Suppressor macrophage treated with lipopolysaccharide for 4 hours (primary cell): ENCODE measurements around the gene CCDC61.
A peak's percentile ranks its signal among the peaks of the same experiment; 100 is the strongest.

Experiments
- DNase-seq: peaks from one replicate; pipeline ENCODE4 v3.0.0-alpha.2; 2020

CCDC61 gene

DNA sequence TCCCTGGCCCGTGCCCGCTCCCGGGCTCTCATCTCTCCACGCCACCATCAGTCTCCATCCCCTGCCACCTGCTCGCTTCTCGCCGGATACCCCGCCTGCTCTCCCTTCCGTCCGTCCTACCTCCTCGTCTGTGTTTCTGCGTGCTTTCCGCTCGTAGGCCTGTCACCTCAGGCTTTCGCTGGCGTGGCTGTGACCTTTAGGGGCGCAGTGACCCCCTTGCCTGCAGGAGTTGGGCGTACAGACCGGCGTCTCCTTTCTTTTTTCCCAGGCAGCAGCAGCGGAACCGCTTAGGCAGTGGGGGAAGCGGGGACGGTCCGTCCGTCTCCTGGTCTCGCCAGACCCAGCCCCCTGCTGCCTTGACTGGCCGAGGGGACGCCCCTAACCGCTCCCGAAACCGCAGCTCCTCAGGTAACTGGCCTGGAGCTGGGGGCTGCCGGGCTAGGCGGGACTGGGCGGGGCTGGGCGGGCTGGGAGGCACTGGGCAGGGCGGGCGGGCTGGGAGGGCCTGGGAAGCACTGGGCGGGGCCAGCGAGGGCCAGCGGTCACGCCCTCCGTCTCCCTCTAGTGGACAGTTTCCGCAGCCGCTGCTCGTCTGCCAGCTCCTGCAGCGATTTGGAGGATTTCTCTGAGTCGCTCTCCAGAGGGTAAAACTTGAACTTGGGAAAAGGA, 21.3 kb downstream of the CCDC61 start:
- peak; percentile 88 for DNase-seq

DNA sequence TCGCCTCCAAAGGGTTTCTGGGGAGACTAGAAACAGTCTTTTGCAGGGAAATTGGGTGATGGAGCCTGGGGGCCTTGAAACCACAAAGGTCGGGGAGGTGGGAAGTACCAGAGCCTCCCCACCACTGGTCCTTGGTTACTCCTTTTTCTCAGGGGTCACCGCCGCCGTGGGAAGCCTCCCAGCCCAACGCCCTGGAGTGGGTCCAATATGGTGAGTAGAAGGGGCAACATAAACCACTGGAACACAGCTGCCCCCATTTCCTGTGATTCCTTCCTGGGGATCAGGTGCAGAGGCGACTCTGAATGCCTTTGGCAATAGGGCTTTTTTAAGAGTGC, 21.8 kb downstream of the CCDC61 start:
- DNase-seq = no peak

DNA sequence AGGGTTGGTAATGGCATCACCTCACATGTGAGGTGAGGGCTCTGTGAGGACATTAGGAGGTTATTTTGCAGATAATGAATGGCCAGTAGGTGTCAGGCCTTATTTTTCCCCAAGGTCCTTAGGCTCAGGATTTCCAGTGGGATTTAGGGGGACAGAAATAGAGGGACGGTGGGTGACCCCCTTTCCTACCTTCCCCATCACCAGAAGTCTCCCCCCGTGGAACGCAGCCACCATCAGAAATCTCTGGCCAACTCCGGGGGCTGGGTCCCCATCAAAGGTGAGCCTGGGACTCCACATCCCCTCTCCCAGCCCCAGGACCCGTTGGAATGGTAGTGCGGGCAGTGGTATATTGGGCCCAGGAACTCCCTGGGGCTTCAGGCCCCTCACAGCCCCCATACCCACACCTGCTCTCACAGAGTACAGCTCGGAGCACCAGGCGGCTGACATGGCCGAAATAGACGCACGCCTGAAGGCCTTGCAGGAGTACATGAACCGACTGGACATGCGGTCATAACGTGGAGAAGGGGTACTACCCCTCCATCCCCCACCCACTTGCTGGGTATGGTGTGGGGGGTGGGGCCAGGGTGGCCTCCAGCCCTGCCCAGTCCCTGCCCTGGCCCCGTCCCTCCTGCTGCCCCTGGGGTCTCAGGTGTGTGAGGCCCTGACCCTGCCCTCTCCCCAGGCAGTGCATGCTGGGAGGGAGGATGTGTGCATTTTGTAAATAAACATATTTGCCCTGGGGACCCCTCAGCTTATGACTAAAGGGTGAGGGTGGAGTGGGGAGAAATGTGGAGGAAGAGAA, 22.8 kb downstream of the CCDC61 start:
- DNase-seq = no peak

DNA sequence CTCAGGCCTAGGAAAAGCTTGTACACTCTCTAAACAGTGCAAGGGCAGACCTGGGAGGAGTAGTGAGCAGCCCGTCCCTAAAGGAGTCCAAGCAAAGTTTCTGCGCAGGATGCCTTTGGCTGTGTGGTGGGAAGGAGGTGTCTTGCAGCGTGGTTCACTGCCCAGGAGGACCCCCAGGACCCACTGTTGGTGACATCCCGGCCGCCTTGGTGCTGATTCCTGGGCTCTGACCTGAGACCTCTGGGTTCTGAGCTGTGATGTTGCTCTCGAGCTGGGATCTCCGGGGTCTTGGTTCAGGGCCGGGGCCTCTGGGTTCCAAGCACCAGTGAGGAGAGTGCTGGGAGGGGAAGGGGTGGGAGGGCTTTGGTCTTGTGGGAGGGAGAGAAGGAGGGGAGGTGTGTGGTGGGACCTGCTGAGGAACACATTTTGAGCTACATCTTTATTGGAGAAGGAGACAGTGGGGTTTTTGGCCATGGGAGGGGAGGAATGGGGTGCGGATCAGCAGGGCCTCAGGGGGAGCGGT, 23.5 kb downstream of the CCDC61 start:
- DNase-seq = no peak

DNA sequence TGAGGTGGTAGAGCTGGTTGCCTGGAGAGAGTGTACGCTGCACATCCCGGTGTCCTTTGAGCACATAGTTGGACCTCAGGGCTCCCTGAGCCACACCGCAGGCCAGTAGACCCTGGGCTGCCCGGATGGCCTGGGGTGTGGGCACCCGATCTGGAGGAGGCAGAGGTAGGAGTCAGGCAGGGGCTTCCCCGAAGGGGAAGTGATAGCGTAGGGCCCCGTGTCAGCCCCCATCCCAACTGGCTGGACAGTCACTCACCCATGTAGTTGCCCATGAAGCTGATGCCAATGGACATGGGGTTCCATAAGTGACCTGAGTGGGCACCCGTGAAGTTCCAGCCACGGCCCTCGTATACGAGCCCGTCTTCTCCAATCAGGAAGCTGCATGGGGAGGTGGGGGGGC, 24.0 kb downstream of the CCDC61 start:
- no peak for DNase-seq

DNA sequence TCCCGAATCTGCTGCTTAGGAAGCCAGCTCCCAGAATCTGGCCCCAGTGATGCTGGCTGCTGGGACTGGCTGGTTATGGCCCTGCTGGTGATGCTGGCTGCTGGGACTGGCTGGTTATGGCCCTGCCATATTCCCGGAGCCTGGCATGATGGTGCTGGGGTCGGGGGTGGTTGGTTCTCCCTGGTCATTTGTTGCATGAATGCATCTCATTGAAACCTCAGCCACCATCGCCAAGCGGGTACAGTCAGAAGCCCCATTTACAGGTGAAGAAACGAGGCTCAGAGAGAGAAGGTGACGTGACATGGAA, 25.5 kb downstream of the CCDC61 start:
- DNase-seq = no peak

DNA sequence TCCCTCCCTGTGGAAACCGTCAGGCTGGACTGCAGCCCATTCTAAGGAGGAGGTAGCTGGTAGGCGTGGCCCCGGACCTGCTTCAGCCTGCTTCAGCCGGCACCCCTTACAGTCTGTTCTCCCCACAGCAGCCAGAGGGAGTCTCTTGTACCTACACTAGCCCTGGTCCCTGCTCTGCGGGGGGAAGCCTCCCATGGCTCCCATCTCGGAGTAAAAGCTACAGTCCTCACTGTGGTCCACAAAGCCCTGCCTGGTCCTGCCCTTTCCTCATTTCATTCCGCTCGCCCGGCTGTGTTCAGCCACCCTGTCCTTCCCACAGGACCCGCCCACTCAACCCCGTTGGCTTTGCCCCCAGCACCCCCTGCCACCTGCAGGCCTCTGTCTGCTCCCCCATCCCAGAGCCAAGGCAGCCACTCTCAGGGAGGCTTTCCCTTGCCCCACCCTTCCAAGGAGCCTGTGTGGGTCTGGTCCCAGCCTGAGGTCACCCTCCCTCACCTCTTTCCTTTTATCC, 26.3 kb downstream of the CCDC61 start:
- DNase-seq = no peak

DNA sequence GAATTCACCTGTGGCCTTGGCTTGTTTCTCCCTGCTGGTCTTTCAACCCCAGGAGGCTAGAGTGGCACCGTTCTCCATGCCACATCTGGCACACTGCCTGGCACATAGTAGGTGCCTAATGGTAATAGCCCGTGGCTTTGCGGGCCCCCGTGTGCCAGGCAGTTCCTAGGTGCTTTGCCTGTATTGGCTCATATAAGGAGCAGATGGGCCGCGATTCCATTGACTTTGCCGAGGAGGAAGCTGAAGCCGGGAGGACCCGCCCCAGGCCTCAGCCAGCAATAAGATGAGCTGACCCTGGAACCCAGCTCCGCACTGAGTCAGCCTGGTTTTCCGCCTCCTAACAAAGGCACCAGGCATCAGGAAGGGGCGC, 26.8 kb downstream of the CCDC61 start:
- no peak for DNase-seq

DNA sequence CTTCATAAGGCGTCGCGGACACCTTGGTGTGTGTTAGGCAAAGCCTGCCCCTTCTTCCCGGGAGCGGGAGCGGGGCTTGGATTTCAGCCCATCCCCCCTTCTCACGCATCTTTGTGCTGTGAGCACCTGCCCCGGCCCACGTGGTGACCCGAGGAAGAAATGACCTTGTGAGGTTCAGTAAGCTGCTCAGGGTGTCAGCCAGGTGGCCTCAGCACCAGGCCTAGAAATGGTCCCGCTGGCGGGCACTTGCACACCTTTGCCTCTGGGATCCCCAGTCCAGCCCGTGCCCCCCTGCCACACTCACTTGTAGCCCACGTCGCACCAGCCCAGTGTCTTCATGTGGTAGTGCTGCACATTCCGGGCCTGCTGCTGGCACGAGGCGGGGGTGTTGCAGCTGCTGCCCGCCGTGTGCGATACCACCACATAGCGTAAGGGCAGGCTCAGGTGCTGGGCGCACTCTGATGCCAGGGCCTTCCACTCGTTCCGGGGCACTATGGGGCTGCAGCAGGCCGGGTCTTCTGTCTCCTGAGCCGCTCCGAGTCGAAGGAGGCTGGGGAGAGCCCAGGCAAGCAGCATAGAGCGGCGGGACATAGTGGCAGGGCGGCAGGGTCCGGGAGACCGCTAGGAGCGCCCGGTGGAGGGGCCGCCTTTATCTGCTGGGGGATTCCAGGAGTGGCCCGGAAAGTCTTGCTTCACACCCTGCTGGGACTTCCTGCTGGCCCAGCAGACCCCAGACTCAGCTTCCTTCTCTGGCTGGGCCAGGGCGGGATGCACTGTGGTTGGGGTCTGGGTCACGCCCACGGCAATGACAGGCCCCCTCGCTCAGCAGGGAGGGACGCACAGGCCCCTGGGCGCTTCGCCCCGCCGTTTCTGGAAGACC, 27.4 kb downstream of the CCDC61 start, which contains the start of gene PGLYRP1:
PGLYRP1 (minus strand) TSS at position 623 of the 880 bp plus-strand sequence; CDS start at position 591, 32 bp downstream.
- no peak for DNase-seq

DNA sequence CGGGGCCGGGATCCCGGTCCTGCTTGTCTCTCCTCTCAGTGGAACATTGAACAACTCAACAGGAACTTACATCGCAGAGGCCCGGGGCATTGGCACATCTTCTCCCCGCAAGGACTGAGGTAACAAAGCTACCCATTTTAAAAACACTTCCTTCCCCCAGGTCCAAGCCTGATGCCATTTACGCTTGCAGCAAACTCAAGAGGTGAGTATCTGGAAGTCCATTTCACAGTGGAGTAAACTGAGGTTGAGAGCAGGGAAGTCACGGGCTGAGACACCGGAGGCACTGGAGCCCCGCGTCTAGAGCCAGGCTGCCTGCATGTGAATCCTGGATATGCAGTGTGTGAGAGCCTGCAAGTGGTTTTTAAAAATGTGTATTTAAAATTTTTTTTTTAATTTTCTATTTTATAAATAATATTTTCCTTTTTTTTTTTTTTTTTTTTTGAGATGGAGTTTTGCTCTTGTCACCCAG, 28.1 kb downstream of the CCDC61 start:
- DNase-seq = no peak

DNA sequence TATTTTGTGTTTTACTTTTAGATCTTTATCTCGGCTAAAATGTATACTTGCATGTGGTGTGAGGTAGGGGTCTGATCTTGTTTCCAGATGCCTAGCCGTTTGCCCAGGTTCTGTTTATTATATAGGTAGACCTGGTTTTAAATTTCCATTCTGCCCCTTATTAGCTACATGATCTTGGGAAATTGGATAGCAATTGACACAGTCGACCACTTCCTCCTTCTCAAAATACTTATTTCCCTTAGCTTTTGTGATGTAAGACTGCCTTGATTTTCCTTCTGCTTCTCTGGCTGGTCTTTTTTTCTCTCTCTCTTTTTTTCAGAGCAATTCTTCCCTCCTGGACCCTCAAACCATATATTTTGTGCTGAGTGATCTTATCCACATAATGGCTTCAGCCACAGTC, 30.6 kb downstream of the CCDC61 start:
- DNase-seq = peak; percentile 16

DNA sequence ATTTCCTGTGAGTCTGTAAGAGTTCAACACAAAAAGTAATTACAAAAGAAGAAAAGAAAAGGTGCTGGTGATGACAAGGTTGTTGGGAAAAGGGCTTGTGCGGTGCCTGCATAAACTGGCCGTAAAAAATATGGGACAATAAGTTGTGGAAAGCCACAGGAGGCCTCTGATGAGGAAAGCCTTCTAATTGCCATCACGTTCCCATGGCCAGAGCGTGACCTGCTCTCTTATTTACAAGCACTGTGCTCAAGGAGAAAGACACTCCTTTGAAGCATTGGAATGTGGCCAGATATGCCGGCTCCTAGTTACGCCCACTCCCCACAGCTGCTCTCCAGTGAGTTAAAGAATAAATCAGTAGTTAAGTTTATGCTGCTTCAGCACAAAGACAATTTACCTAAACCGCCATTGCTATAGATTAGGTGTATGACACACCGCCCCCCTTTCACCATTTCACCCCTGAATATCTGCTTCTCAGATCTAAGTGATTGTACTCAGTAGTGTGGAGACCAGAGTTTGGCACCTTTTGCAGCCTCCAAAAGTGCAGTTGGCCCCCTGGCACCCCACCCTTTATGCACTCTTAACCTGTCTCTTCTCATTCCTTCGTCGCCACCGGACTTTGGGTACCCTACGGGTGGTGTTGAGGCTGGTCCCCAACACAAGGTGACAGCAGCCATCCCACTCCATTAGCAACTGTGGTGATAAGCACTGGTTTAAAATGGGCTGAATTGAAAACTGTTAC, 35.7 kb downstream of the CCDC61 start:
- DNase-seq = no peak

DNA sequence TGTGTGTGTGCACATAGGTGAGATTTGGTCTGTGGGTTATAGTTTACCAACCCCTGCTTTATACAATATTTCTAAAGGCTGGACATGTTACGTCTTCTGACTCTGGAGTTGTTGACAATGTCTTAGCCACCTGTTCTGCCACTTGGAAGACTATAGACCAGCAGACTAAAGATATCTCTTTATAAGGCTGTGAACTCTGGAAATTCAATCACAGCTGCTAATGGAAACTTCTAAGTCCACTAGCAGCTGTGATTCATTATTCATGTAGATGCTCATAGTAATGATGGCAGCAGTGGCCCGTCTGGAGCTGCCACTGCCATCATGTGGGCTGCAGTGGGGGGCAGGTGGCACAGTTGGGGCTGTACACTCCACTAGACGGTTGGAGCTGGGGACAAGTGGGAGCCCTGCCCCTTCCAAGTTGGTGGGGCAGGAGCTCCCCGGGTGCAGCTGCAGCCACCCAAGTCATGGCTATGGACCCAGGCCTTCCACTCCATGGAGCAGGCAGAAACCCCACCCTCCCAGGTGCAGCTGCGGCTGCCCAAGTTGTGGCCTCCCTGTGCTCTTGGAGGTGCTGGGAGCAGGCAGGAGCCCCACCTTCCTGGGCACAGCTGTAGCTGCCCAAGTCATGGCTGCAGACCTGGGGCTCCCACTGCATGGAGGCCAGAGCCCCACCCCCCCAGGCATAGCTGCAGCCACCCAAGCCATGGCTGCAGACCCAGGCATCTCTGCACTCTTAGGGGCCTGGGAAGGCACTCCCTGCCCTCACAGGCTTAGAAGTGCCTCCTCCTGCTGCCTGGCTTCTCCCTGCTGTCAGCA, 36.7 kb downstream of the CCDC61 start:
- no peak for DNase-seq

DNA sequence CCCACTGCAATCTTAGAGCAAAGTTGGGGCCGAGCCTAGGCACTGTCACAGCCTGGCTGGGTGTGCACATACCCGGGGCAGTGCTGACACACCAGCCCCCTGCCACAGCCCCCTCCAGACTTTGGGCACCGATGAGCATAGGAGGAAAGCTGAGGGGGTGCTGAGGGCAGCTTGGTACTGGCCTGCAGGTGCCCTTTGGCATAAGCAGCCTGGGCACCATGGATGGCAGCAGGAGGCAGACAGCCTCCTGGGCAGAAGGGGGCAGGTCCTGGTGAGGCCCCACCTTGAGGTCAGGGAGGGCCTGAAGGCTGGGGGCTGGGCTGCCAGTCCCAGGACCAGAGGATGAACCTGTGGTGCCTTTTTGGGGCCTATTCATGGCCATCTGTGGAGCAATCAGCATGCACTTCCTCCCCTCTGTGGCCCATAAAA, 37.3 kb downstream of the CCDC61 start:
- DNase-seq = no peak

DNA sequence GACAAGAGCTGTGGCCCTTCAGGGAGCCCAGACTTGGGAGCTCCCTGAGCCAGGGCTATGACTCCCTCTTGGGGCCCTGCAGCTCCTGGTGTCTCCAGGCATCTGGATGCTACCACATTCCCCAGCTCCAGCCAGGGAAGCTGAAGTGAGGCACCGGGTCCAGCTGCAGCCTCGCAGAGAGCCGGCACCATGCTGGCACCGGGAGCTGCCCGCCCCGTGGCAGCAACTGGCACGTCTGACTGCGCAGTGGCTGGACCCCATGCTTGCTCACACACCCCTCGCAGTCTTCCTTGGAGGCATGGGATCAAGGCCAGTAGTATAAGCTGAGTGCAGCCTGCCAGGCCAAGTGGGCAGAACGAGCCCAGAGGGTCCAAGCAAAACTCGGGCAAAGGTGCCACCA, 38.1 kb downstream of the CCDC61 start:
- DNase-seq = no peak

DNA sequence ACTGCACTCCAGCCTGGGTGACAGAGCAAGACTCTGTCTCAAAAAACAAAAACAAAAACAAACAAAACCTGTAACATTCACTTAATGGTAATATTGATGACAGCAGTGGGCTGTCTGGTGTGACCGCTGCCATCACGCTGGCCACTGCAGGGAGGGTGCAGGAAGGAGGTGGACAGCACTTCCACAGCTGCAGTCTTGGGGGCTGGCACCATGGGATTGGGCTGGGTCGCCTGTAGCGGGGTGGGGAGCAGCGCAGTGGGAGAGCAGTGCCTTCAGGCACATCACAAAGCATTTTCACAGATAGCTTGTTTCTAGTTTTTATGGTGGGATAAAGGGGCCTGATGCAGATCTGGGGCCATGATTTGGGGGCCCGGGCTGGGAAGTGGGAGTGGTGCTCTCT, 40.3 kb downstream of the CCDC61 start:
- no peak for DNase-seq

DNA sequence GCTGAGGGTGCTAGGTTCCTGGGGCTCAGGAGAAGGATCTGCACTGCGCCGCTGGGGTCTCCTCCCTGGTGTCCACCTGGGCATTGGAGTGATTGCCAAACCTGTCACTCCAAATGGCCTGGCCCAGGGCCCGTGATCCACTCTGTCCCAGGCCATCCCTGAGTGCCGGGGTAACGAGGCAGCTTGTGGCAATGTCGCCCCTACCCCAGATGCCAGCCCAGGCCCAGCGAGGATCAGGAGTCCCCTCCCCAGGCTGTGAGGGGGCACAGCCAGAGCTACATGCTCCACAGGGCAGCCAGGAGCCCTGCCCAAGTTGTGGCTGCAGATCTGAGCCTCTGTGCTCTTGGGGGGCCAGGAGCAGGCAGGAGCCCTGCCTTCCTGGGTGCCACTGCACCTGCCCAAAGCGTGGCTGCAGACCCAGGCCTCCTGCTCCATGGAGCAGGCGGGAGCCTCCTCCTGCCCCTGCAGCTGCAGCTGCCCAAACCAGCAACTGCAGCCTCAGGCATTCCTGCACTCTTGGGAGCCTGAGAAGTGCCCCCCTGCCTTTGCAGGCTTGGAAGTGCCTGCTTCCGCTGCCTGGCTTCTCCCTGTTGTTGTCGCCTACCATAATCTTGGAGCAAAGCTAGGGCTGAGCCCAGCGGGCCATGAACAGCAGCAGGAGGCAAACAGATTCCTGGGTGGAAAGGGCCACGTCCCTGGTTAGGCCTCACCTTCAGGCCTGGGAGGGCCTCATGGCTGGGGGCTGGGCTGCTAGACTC, 40.9 kb downstream of the CCDC61 start:
- no peak for DNase-seq

DNA sequence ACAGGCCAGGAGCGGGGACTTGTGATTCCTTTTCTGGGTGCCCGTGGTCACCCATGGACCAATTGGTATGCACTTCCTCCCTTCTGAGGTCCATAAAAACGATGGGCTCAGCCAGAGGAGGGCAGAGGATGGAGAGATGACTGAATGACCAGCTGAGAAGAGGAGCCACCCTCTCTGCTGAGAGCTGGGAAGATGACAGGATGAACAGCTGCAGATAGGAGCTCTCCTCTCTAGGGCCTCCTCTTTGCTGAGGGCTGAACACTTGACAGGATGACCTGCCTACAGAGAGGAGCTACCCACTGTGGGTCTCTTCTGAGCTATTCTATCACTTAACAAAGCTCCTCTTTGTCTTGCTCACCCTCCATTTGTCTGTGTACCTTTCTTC, 41.5 kb downstream of the CCDC61 start:
- no peak for DNase-seq

DNA sequence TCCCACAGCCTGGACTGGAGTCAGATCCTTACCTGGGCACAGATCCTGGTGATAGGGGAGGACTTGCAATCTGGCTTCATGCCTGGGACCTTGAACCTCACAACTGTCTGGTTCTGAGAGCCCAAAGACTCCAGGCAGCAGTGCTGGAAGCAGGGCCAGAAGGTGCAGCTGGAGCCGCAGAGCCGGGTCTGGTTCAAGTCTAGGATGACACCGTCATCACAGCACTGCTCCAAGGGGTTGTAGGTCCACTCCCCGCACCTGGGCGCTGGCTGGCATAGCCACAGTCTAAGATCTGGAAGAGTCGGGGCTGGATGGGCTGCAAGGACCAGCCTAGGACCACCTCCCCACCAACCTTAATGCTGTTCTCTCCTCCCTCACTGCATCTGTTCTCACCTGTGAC, 44.9 kb downstream of the CCDC61 start:
- no peak for DNase-seq

DNA sequence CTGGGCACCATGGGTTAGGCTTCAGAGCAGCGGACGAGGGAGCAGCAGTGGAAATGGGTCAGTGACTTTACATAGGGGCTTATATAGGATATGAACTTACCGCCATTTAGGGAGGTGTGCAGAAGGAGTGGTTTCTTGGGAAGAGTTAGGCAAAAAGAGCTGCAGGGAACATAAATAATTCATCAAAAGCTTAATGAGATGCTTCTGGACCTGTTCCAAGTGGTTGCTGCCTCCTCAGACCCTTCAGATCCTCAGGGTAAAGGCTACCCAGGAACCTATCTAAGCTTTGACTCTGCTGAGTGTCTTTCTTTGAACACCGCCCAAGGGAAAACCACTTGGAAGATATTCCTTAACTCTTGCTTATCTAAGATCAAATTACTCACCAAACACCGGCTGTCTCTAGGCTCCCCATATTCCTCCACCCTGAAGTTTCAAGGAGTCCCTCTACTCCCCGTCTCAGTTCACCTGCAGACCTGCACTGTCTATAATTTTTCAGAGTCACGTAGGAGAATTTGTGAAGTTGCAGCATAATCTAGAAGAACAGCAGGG, 45.8 kb downstream of the CCDC61 start, which contains the start of gene IGFL4:
IGFL4 (minus strand) TSS at position 51 of the 549 bp plus-strand sequence; CDS start at position 11, 40 bp downstream.
- no peak for DNase-seq
